Measurements from ENCODE around the gene PILRA. TPM values are rescaled to one million over a fixed set of nuclear protein-coding genes. Genes with fewer than 3 reads are reported as not detected.
"Not testable (repeated sequence)": the region's sequence is repeated elsewhere in the genome, so short reads cannot be mapped to it uniquely, and the experiment has no call there.

Gene PILRA
- total RNA-seq, 1 donor from 2014 or later, result not detected

DNA sequence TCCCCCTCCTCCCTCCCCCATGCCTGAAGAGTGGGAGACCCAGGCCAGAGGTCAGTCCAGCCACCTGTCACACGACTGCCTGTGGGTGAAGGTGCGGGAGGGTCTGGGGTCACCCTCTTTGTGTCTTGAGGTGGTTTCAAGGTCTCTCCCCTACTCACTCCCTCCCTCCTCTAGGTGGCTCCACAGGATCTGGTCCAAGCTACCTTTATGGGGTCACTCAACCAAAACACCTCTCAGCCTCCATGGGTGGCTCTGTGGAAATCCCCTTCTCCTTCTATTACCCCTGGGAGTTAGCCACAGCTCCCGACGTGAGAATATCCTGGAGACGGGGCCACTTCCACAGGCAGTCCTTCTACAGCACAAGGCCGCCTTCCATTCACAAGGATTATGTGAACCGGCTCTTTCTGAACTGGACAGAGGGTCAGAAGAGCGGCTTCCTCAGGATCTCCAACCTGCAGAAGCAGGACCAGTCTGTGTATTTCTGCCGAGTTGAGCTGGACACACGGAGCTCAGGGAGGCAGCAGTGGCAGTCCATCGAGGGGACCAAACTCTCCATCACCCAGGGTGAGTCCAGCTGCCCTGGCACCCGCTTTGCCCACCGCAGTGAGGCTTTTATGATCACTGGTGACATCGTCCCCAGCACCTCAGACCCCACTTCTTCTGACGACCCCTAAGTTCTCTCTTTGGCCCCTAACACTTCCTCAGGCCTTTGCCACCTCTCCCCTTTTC is 747 bp downstream of the PILRA start:
- not testable (repeated sequence) for DNase-seq (ENCODE audit: low read depth)
- peak overlapping the region; percentile 3 for H3K4me3 ChIP-seq (ENCODE audit: low read depth, low read length)
- TF ChIP-seq, protein P1, sequence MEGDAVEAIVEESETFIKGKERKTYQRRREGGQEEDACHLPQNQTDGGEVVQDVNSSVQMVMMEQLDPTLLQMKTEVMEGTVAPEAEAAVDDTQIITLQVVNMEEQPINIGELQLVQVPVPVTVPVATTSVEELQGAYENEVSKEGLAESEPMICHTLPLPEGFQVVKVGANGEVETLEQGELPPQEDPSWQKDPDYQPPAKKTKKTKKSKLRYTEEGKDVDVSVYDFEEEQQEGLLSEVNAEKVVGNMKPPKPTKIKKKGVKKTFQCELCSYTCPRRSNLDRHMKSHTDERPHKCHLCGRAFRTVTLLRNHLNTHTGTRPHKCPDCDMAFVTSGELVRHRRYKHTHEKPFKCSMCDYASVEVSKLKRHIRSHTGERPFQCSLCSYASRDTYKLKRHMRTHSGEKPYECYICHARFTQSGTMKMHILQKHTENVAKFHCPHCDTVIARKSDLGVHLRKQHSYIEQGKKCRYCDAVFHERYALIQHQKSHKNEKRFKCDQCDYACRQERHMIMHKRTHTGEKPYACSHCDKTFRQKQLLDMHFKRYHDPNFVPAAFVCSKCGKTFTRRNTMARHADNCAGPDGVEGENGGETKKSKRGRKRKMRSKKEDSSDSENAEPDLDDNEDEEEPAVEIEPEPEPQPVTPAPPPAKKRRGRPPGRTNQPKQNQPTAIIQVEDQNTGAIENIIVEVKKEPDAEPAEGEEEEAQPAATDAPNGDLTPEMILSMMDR (conservative IDR thresholded peaks at IDR 0.05; ENCODE audit: low read depth, low read length), result peak; percentile 54

DNA sequence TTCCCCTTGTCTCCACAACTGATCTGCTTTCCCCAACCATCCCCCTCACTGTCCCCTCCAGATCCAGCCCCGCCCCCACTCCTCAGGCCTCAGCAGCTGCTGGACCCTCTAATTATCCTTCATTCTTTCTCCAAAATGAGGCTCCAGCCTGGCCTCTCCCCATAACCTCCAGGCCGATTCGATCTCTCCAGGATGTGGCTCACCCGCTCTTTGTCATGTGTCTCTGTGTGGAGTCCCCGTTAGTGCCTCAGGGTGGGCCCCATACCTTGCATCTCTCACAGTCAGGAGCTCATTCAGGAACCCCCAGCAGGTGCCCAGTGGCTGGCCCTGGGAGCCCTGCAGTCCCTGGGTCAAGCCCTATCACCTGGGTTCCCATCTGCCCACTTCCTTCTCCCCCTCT is 1.3 kb downstream of the PILRA start:
- no peak for DNase-seq (ENCODE audit: low read depth)
- no peak overlapping the region for H3K4me3 ChIP-seq (ENCODE audit: low read depth, low read length)
- TF ChIP-seq, protein P1 (conservative IDR thresholded peaks at IDR 0.05; ENCODE audit: low read depth, low read length), result no peak

DNA sequence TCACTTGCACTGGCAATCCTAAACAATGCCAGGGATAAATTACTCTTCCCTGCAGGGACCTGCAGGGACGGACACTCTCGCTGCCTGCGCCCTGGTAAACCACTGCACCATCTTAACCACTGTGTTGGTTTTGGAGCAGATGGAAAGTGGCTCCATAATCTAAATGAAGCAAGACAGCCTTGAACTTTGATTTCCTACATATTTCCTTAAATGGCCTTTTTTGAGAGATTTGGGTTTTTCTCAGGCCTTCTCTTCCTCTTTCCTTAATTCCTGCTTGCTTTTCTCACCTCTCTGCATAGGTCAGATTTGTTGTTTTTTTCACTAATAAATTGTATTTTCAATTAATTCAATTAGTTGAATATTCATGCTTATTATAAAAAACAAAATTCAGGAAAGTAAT is 2.8 kb downstream of the PILRA start:
- TF ChIP-seq, protein P1 (conservative IDR thresholded peaks at IDR 0.05; ENCODE audit: low read depth, low read length), result no peak
- DNase-seq (ENCODE audit: low read depth), result no peak
- no peak overlapping the region for H3K4me3 ChIP-seq (ENCODE audit: low read depth, low read length)

DNA sequence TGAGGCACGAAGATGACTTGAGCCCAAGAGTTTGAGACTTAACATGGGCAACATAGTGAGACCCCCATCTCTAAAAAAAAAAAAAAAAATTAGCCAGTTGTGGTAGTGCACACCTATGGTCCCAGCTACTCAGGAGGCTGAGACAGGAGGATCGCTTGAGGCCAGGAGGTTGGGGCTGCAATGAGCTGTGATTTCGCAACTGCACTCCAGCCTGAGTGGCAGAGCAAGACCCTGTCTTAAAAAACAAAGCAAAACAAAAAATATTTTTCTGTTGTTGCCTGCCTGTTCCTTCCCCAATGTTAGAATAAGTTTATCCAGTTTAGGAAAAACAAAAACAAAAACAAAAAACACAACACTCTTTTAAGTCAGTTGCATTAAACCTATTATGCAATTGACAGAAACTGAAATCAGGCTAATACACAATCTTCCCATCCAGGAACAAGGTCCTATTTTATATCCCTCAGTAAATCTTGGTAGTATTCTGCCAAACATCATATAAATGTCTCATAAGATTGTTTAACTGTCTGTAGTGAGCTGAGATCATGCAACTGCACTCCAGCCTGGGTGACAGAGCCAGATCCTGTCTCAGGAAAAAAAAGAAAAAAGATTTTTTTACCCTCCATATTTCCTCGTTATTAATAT is 4.9 kb downstream of the PILRA start:
- no peak for DNase-seq (ENCODE audit: low read depth)
- H3K4me3 ChIP-seq (ENCODE audit: low read depth, low read length), result no peak overlapping the region

DNA sequence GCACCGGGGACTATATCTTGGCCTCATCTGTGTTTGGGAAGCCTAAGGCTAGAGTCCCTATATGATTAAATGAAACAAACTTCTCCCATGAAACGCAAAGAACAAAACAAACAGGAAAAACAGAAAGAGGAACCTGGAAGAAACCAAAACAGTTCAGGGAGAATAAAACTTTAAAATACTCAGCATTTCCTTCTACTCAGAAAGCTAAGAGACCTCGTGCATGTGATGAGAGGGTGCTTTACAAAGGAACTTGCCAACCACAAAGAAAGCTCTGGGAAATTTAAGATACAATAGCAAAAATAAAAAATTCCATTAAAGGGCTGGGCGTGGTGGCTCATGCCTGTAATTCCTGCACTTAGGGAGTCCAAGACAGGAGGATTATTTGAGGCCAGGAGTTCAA is 6.9 kb downstream of the PILRA start:
- DNase-seq (ENCODE audit: low read depth), result no peak
- TF ChIP-seq, protein P1 (conservative IDR thresholded peaks at IDR 0.05; ENCODE audit: low read depth, low read length), result no peak
- H3K4me3 ChIP-seq (ENCODE audit: low read depth, low read length), result no peak overlapping the region

More for the DNA sequence above, 4.9 kb downstream of the PILRA start:
- TF ChIP-seq, protein P1 (conservative IDR thresholded peaks at IDR 0.05; ENCODE audit: low read depth, low read length), result no peak

DNA sequence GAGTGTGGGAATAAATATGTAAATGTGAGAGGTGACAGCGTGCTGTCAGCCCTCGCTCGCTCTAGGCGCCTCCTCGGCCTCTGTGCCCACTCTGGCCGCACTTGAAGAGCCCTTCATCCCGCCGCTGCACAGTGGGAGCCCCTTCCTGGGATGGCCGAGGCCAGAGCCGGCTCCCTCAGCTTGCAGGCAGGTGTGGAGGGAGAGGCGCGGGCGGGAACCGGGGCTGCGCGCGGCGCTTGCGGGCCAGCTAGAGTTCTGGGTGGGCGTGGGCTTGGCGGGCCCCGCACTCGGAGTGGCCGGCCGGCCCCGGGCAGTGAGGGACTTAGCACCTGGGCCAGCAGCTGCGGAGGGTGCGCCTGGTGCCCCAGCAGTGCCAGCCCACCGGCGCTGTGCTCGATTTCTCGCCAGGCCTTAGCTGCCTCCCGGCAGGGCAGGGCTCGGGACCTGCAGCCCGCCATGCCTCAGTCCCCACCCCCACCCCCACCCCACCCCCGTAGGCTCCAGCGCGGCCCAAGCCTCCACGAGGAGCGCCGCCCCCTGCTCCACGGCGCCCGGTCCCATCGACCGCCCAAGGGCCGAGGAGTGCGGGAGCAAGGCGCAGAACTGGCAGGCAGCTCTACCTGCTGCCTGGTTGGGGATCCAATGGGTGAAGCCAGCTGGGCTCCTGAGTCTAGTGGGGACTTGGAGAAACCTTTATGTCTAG is 8.4 kb downstream of the PILRA start:
- H3K4me3 ChIP-seq (ENCODE audit: low read depth, low read length), result not testable (repeated sequence)

DNA sequence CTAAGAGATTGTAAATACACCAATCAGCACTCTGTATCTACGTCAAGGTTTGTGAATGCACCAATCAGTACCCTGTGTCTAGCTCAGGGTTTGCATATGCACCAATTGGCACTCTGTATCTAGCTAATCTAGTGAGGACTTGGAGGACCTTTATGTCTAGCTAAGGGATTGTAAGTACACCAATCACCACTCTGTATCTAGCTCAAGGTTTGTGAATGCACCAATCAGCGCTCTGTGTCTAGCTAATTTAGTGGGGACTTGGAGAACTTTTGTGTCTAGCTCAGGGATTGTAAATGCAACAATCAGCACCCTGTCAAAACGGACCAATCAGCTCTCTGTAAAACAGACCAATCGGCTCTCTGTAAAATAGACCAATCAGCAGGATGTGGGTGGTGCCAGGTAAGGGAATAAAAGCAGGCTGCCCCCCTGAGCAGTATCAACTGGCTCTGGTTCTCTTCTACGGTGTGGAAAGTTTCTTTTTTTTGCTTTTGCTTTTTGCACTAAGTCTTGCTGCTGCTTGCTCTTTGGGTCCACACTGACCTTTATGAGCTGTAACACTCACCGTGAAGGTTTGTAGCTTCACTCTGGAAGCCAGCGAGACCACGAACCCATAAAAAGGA is 9.1 kb downstream of the PILRA start:
- not testable (repeated sequence) for H3K4me3 ChIP-seq (ENCODE audit: low read depth, low read length); DNase-seq (ENCODE audit: low read depth)

More for the DNA sequence above, 8.4 kb downstream of the PILRA start:
- not testable (repeated sequence) for DNase-seq (ENCODE audit: low read depth)
